NCI-H1417 treated with DMSO at 0.1 percent for 48 hours (cell line): ENCODE data around the gene RNF217.
"Not testable (repeated sequence)": the region's sequence is repeated elsewhere in the genome, so short reads cannot be mapped to it uniquely, and the experiment has no call there.

Source experiments
- DNase-seq: peaks from one replicate; lab custom pipeline; 2025; lab: John Stamatoyannopoulos, UW

The RNF217 gene

DNA sequence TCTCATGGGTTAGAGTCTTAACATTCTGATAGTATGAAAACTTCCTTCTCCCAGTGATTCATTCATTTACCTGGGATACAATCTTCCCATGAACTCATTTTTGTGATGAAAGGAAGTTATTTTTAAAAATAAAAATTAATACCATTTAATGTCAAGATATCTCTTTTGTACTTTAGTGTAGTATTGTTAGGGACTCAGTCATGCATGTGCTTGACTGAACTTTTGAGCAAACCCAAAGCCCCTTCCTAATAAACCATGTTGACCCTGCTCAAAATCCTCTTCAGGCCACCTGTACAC, 52.4 kb downstream of the RNF217 start:
- DNase-seq, result no peak

GRCh38 chr6:125015152-125015551, 52.9 kb downstream of the RNF217 start:
- no peak for DNase-seq

DNA sequence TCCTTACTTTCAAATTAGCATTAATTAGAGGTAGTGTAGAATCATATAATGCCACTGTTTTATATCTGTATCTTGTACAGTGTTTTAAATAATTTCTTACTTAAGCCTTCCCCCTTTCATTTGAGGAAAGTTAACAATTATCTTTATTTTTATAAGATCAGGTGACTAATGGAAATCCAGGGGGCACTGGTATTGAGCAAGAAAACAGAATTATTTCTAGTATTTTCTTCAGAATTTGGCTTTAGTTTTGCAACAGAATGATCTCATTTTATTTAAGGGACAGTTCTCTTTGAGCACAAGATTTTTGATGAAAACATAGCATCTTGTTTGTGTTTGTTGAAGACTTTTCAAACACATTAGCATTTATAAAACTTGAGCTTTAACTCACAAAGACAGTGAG, 55.9 kb downstream of the RNF217 start:
- DNase-seq, result no peak

- no peak for DNase-seq
These were observed 57.0 kb downstream of the RNF217 start for GRCh38 chr6:125019281-125019680.

DNA sequence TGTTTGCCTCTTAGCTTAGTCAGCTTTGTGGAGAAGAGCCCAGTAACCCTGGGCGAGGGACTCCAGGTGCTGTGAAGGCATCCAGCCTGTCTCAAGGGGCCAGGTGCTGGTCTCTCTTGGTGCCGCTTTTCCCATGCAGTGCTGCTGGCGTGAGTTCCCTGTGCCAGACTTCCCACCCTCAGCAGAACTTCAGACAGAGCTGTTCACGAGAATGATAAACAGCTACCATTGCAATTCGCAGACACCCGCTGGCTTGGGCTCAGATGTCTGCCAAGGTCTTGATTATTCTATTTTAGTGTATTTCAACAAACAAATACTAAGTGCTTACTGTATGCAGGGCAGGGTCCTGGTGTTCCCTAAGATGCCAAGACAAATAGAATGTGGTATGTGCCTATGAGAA, 57.7 kb downstream of the RNF217 start:
- no peak for DNase-seq

GRCh38 chr6:125020385-125020784, 58.1 kb downstream of the RNF217 start:
- no peak for DNase-seq

GRCh38 chr6:125022391-125022989, 60.3 kb downstream of the RNF217 start:
- no peak for DNase-seq

DNA sequence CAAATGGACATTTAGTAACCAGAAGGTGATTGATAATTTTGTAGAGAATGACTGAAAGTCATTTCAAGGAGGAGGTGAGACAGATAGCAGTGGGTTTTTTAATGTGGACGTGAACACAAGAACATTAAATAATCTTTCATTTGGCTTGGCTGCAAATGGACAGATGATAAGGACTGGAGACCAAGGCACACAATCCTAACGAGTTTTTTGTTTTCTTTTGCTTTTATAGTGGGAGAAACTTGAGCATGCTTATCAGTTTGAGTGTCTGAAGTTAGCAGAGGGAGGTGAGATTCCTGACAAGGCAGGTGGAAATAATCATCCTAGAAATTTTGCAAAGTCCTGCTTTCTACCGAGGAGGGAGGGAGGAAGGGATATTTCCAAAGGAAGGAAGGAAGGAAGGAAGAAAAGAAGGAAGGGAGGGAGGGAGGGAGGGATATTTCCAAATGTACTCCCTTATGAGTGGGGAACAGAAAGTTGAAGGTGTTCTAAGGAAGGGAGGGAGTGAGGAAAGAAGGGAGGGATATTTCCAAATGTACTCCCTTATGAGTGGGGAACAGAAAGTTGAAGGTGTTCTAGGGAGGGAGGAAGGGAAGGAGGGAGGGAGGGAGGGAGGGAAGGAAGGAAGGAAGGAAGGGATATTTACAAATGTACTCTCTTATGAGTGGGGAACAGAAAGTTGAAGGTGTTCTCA, 63.1 kb downstream of the RNF217 start:
- DNase-seq, result no peak

GRCh38 chr6:125027287-125027686, 65.0 kb downstream of the RNF217 start:
- DNase-seq, result no peak

GRCh38 chr6:125030969-125031368, 68.7 kb downstream of the RNF217 start:
- no peak for DNase-seq

DNA sequence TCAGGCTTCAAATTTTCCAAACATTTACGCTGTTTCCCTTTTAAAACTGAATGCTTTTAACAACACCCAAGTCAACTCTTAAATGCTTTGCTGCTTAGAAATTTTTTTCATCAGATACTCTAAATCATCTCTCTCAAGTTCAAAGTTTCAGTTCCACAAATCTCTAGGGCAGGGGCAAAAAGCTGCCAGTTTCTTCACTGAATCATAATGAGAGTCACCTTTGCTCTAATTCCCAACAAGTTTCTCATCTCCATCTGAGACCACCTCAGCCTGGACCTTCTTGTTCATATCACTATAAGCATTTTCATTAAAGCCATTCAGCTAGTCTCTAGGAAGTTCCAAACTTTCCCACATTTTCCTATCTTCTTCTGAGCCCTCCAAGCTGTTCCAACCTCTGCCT, 69.1 kb downstream of the RNF217 start:
- no peak for DNase-seq

- DNase-seq, result not testable (repeated sequence)
These were observed 72.7 kb downstream of the RNF217 start for GRCh38 chr6:125034929-125035328.

DNA sequence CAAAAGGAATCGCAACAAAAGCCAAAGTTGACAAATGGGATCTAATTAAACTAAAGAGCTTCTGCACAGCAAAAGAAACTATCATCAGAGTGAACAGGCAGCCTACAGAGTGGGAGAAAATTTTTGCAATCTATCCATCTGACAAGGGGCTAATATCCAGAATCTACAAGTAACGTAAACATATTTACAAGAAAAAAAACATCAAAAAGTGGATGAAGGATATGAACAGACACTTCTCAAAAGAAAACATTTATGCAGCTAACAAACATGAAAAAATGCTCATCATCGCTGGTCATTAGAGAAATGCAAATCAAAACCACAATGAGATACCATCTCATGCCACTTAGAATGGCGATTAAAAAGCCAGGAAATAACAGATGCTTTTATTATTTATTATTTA, 74.2 kb downstream of the RNF217 start:
- not testable (repeated sequence) for DNase-seq

DNA sequence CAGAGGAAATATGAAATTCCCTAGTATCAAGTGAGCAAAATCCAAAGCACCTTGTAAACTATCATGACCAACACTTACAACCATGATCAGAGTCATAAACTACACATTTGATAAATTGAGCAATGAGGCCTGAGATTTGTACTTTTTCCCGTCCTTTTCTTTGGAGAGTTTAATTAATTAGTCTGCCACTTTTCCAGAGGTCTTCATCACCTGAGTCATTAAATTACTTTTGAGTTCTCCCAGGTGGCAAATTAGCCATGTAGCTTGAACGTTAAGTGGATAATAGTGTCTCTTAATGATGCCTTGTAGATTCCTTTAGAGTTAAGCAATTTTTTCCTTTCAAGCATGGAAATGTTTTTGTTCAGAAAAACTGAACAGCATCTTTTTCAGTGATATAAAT, 75.6 kb downstream of the RNF217 start:
- no peak for DNase-seq

DNA sequence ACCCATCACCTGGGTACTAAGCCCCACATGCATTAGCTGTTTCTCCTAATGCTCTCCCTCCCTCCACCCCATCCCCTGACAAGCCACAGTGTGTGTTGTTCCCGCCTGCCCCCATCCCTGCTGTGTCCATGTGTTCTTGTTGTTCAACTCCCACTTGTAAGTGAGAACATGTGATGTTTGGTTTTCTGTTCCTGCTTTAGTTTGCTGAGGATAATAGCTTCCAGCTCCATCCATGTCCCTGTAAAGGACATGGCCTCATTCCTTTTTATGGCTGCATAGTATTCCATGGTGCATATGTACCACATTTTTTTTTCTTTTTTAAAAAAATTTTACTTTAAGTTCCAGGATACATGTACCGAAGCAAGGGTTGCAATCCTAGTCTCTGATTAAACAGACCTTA, 76.7 kb downstream of the RNF217 start:
- DNase-seq, result no peak

GRCh38 chr6:125041740-125042459, 79.7 kb downstream of the RNF217 start:
- no peak for DNase-seq

DNA sequence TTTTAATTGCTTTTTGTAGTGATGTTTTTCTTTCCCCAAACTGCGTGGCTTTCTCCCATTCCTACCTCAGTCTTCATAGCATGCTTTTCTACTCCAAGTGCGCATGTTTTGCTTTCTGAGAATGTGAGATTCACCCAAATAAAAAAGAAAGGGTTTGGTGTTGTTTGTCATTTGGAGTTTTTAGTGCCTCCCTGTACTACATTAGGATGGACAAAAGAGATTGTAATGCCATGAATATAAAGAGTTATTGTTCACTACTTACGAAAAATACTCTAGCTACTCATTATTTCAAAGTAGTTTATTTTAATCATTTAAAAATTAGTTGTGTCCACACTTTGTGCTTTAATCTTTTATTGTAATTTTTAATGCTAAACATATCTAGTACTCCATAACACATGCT, 81.8 kb downstream of the RNF217 start:
- DNase-seq, result no peak

- DNase-seq, result no peak
These were observed 82.4 kb downstream of the RNF217 start for GRCh38 chr6:125044667-125045066.

DNA sequence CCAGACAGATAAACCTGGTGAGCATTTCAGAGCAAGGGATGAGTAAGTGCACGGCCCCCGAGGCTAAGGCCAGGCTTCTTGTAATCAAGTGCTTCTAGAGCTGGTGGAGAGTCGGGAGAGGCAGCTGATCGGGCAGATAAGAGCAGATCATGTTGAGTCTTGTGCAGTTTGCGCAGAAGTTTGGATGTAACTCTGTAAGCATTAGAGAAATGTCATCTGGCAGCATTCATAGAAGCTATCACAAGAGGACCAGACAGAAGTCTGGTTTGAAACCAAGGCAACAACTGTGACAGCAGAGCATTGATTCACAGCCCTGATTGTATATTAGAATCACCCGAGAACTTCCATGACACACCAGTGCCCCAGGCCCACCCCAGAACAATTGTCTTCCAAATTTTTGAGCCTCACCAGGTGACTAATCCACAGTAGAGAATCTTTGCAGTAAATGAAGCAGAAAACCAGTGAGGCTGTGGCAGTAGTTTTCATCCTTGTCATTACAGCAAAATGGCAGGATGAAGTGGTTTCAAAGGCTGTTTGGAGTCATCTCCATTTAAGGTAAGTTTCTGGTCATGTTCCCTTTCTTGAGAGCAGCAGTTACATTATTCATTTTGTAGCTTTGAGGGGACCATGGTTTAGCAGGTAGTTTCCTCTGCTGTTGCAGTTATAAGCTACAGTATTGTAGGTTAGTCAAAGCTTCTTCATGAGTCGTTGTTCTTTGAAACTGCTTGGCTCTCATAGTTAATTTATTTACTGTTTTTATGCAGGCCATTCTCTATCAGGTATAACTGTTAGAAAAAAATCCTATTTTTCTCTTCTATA, 84.1 kb downstream of the RNF217 start:
- DNase-seq, result no peak

- no peak for DNase-seq
These were observed 86.0 kb downstream of the RNF217 start for GRCh38 chr6:125048274-125048673.

DNA sequence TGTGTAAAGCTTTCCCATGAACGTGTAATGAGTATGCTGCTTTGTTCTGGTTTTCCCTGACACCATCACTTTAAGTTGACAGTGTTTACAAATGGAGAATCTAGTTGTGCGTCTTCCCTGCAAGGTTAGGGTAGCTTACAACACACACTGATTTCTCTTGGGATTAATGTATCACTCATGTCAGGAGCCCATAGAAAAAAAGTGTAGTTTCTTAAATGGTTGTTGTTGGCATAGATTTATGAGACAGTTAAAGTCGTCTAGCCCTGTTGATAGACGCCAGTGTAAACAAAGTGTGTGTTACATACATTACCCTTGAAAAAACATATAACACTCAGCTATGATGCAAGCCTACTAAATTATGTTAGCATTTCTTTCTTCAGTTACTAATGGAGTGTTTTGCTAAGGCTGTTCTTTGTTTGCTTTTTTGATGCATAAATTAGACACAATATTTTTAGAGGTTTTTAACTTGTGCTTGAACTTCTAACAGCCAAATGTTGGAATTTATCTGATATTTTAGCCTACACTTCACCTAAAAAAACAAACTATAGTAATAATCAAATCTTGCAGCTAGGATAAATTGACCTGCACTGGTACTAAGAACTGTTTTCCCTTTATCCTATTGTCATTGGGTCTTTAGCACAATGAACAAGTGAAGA, 88.6 kb downstream of the RNF217 start:
- peak; percentile 50 for DNase-seq

GRCh38 chr6:125053809-125054208, 91.6 kb downstream of the RNF217 start:
- DNase-seq, result no peak
